Measurements from ENCODE around the gene MCEE.
"Not testable (repeated sequence)": the region's sequence is repeated elsewhere in the genome, so short reads cannot be mapped to it uniquely, and the experiment has no call there.

- TF ChIP-seq CTCF, POLR2A, EP300 (IDR thresholded peaks at IDR 0.05): not testable (repeated sequence)
Measured at GRCh38 chr2:71085325-71086003, 44.6 kb downstream of the MCEE start.

Data from tibial nerve (tissue), 4 donors.